HUES64 (cell line): Measurements from ENCODE around the gene CFHR5. TPM values are rescaled to one million over a fixed set of nuclear protein-coding genes. Genes with fewer than 3 reads are reported as not detected.
"Not testable (repeated sequence)": the region's sequence is repeated elsewhere in the genome, so short reads cannot be mapped to it uniquely, and the experiment has no call there.

ENCODE experiments used
- H3K27ac ChIP-seq: 2 replicates; pipeline ENCODE4 v1.7.0; 2013; ENCODE audit warnings: low read depth, low read length, inconsistent platforms
- H3K27me3 ChIP-seq: 2 replicates; pipeline ENCODE4 v1.6.1; 2013; ENCODE audit warnings: mild to moderate bottlenecking, low read length; ENCODE audit not compliant: insufficient read depth
- H3K36me3 ChIP-seq: 2 replicates; pipeline ENCODE4 v1.6.1; 2013; ENCODE audit warnings: mild to moderate bottlenecking, low read length; ENCODE audit not compliant: insufficient read depth
- H3K4me1 ChIP-seq: 2 replicates; pipeline ENCODE4 v1.6.1; 2013; ENCODE audit warnings: mild to moderate bottlenecking, low read length, moderate library complexity; ENCODE audit not compliant: insufficient read depth
- H3K4me3 ChIP-seq: 2 replicates; pipeline ENCODE4 v1.5.1; 2013; ENCODE audit warnings: mild to moderate bottlenecking, low read length, moderate library complexity
- H3K9ac ChIP-seq: 2 replicates; pipeline ENCODE4 v1.6.1; 2013; ENCODE audit warnings: mild to moderate bottlenecking, low read depth, low read length
- H3K9me3 ChIP-seq: 2 replicates; pipeline ENCODE4 v1.6.1; 2013; ENCODE audit warnings: low read depth, low read length; ENCODE audit not compliant: insufficient read depth
- WGBS: fragments of 150-250, 120-280 bp; methylation state at CpG from one replicate; pipeline ENCODE4 v1.1.7; 2013; ENCODE audit warnings: missing lambda C conversion rate; 5-methylcytosine and 5-hydroxymethylcytosine counted together
- polyA plus RNA-seq, 2 experiments: library from polyadenylated mRNA; stranded (reverse); fragments of 50-300 nt; gene quantifications; one replicate each; pipeline ENCODE4 v1.2.3, GENCODE V29; 2013

Gene CFHR5
- not detected for polyA plus RNA-seq (2013, experiment 1 of 2)
- not detected for polyA plus RNA-seq (2013, experiment 2 of 2)

- H3K4me1 ChIP-seq = no peaks in the 10 kb centered on the region
- 88% methylated on average over 3 of the region's 5 CpGs for WGBS
Measured at GRCh38 chr1:196977278-196977677, at the start of gene CFHR5. Gene CFHR5 (plus strand): TSS chr1:196977556. CDS start chr1:196977665, 109 bp downstream.

GRCh38 chr1:196932853-196933252 lies 44.5 kb upstream of the CFHR5 start:
- H3K4me3 ChIP-seq, H3K27me3 ChIP-seq, H3K9ac ChIP-seq, H3K9me3 ChIP-seq, H3K4me1 ChIP-seq, H3K27ac ChIP-seq, H3K36me3 ChIP-seq: not testable (repeated sequence)
- no CpG with 5 or more reads among the region's 2 CpGs for WGBS

More at GRCh38 chr1:196977278-196977677, at the start of gene CFHR5:
- Histone ChIP-seq H3K4me3 (no peak within 1 kb of the TSS), H3K27me3 (no peaks in the 10 kb centered on the region), H3K9me3 (no peaks in the 10 kb centered on the region), H3K36me3 (no peaks in the 10 kb centered on the region), H3K9ac (no peak within 1 kb of the TSS), H3K27ac (no peak within 1 kb of the TSS)

GRCh38 chr1:196933531-196934189 lies 43.7 kb upstream of the CFHR5 start:
- Histone ChIP-seq H3K4me3 (no peak overlapping the region), H3K36me3 (no peaks in the 10 kb centered on the region), H3K27me3 (no peaks in the 10 kb centered on the region), H3K9ac (no peak overlapping the region), H3K4me1 (no peaks in the 10 kb centered on the region), H3K27ac (no peak overlapping the region), H3K9me3 (no peaks in the 10 kb centered on the region)
- WGBS = 97% methylated on average over 32 of the region's 32 CpGs

- not testable (repeated sequence) for H3K27ac ChIP-seq, H3K9ac ChIP-seq, H3K4me3 ChIP-seq, H3K27me3 ChIP-seq, H3K9me3 ChIP-seq, H3K36me3 ChIP-seq, H3K4me1 ChIP-seq
- WGBS = 86% methylated on average over 6 of the region's 6 CpGs
Measured at GRCh38 chr1:196941474-196941873, 35.9 kb upstream of the CFHR5 start.

- H3K4me3 ChIP-seq, H3K27me3 ChIP-seq, H3K9ac ChIP-seq, H3K27ac ChIP-seq, H3K4me1 ChIP-seq, H3K36me3 ChIP-seq, H3K9me3 ChIP-seq: not testable (repeated sequence)
- no CpG with 5 or more reads among the region's 1 CpG for WGBS
Measured at GRCh38 chr1:196943568-196943967, 33.8 kb upstream of the CFHR5 start, which contains the start of gene CFHR2. Gene CFHR2 (plus strand): TSS chr1:196943738. CDS start chr1:196943881, 143 bp downstream.

GRCh38 chr1:196951711-196952394 lies 25.5 kb upstream of the CFHR5 start:
- WGBS = 100% methylated on average over 1 of the region's 2 CpGs
- Histone ChIP-seq H3K36me3 (no peaks in the 10 kb centered on the region), H3K27me3 (no peaks in the 10 kb centered on the region), H3K9me3 (no peaks in the 10 kb centered on the region), H3K9ac (no peak overlapping the region), H3K27ac (no peak overlapping the region), H3K4me3 (no peak overlapping the region), H3K4me1 (no peaks in the 10 kb centered on the region)

GRCh38 chr1:196954778-196955177 lies 22.6 kb upstream of the CFHR5 start:
- no peaks in the 10 kb centered on the region for H3K27me3 ChIP-seq
- H3K9ac ChIP-seq = no peak overlapping the region
- no peaks in the 10 kb centered on the region for H3K36me3 ChIP-seq
- no peaks in the 10 kb centered on the region for H3K9me3 ChIP-seq
- H3K4me1 ChIP-seq = no peaks in the 10 kb centered on the region
- no peak overlapping the region for H3K27ac ChIP-seq
- H3K4me3 ChIP-seq = no peak overlapping the region
- 78% methylated on average over 2 of the region's 2 CpGs for WGBS

- Histone ChIP-seq H3K36me3 (no peaks in the 10 kb centered on the region), H3K9me3 (no peaks in the 10 kb centered on the region), H3K4me3 (no peak overlapping the region), H3K27ac (no peak overlapping the region), H3K4me1 (no peaks in the 10 kb centered on the region), H3K9ac (no peak overlapping the region), H3K27me3 (no peaks in the 10 kb centered on the region)
- WGBS = 80% methylated on average over 1 of the region's 1 CpG
Measured at GRCh38 chr1:196955926-196956325, 21.4 kb upstream of the CFHR5 start.

- Histone ChIP-seq H3K36me3 (no peaks in the 10 kb centered on the region), H3K9ac (no peak overlapping the region), H3K4me3 (no peak overlapping the region), H3K9me3 (no peaks in the 10 kb centered on the region), H3K27ac (no peak overlapping the region), H3K4me1 (no peaks in the 10 kb centered on the region), H3K27me3 (no peaks in the 10 kb centered on the region)
- 93% methylated on average over 3 of the region's 3 CpGs for WGBS
Measured at GRCh38 chr1:196960854-196961253, 16.5 kb upstream of the CFHR5 start.

- Histone ChIP-seq H3K4me1 (no peaks in the 10 kb centered on the region), H3K9me3 (no peaks in the 10 kb centered on the region), H3K36me3 (no peaks in the 10 kb centered on the region), H3K9ac (no peak overlapping the region), H3K27me3 (no peaks in the 10 kb centered on the region), H3K4me3 (no peak overlapping the region), H3K27ac (no peak overlapping the region)
- WGBS = no CpG with 5 or more reads among the region's 1 CpG
Measured at GRCh38 chr1:196970182-196970581, 7.2 kb upstream of the CFHR5 start.

- 97% methylated on average over 4 of the region's 4 CpGs for WGBS
- no peaks in the 10 kb centered on the region for H3K27me3 ChIP-seq
- no peak overlapping the region for H3K9ac ChIP-seq
- no peaks in the 10 kb centered on the region for H3K4me1 ChIP-seq
- H3K9me3 ChIP-seq = no peaks in the 10 kb centered on the region
- H3K27ac ChIP-seq = no peak overlapping the region
- no peaks in the 10 kb centered on the region for H3K36me3 ChIP-seq
- no peak overlapping the region for H3K4me3 ChIP-seq
Measured at GRCh38 chr1:196976278-196976677, 1.1 kb upstream of the CFHR5 start.
